A549 (cell line): ENCODE measurements around the gene GSG1L.

Source experiments
- CTCF ChIP-seq: fragments of >200 bp; sonication (Bioruptor Twin); formaldehyde crosslinking; IDR thresholded peaks from 3 replicates; pipeline ENCODE4 v1.5.1; 2016
- POLR2AphosphoS2 ChIP-seq: conservative IDR thresholded peaks from 2 replicates; pipeline ENCODE4 v1.6.1; 2012; ENCODE audit warnings: low read length, improper control_type of control experiment, inconsistent platforms
- SREBF2 ChIP-seq: fragments of 450-650 bp; IDR thresholded peaks from 2 replicates; pipeline ENCODE4 v1.6.1; 2014; ENCODE audit warnings: mild to moderate bottlenecking, moderate library complexity

GRCh38 chr16:27863377-27863776, 200.1 kb downstream of the GSG1L start:
- TF ChIP-seq POLR2AphosphoS2, result no peak
- no peak for TF ChIP-seq CTCF
- no peak for TF ChIP-seq SREBF2
